ENCODE measurements around the gene TTC16.

The TTC16 gene

DNA sequence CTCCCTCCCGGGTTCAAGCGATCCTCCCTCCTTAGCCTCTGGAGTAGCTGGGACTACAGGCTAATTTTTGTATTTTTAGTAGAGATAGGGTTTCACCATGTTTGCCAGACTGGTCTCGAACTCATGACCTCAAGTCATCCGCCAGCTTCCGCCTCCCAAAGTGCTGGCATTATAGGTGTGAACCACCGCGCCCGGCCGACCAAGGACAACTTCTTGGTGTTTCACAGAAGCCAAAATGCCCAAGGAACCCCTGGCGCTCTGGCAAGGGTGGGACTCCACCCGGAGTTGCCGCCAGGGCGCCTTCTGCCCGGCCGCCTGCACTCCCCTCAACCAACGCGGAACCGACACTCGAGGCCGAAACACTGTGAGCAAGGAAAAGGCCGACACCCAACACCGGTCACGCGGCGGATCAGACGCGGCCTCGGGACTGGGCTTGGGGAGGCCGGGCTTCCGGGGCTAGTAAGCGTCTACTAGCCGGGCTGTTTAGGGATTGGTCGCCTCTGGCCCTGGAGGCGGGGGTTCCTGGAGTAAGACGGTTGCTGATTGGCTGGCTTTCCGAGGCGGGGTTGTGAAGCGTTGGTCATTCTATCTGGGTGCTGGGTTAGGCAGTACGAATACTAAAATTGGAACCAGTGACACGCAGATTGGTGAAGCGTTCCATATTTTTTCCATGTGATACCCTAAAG lies 16.8 kb upstream of the TTC16 start:
- peak; percentile 69 for DNase-seq (ENCODE audit: low spot score)

DNA sequence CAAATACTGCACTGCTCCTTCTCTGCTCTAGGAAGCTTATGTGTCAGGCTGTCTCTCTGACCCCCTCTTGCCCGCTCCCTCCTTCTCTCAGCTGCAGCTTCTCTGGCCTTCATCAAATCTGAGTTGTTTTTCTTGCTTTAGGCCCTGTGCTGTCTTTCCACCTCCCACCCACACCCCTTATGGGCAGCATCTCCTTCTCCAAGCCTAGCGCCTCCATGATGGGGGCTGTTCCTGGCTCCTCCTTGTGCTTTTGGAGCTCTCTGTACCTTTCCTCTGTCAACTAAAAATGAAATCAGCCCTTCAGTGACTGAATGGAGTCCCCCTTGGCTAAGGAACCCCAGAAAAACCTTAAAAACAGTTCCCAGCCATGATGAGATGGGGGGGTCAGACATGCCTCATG lies 15.7 kb upstream of the TTC16 start:
- DNase-seq (ENCODE audit: low spot score): no peak

DNA sequence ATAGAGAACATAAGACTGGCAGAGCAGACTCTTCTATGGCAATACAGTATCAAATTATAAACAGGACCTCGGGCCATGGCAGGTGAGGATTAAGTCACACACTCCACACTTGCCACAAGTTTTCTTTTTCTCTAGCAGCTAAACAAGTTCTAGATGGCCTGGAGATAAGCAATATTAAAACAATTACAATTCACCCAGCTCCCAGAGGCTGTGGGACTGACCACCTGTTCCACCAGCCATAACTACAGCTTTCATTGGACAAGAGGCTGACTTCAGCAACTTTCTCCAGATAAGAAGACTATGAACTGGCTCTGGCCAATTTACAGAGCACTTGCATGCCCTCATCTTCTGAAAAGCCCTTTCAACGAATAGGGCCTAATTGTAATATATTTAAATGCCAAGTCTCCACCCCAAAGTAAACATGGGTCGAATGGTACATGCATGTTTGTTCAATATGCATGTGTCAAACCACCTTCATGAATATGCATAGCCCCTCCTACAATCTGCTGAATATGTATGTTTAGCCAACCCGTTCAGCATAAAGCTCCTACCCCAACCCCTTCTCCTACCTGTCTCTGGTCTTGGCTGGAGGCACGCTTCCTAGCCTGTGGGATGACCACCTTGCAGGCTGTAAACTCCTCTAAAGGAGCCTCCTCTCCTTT lies 15.2 kb upstream of the TTC16 start:
- peak; percentile 56 for DNase-seq (ENCODE audit: low spot score)

DNA sequence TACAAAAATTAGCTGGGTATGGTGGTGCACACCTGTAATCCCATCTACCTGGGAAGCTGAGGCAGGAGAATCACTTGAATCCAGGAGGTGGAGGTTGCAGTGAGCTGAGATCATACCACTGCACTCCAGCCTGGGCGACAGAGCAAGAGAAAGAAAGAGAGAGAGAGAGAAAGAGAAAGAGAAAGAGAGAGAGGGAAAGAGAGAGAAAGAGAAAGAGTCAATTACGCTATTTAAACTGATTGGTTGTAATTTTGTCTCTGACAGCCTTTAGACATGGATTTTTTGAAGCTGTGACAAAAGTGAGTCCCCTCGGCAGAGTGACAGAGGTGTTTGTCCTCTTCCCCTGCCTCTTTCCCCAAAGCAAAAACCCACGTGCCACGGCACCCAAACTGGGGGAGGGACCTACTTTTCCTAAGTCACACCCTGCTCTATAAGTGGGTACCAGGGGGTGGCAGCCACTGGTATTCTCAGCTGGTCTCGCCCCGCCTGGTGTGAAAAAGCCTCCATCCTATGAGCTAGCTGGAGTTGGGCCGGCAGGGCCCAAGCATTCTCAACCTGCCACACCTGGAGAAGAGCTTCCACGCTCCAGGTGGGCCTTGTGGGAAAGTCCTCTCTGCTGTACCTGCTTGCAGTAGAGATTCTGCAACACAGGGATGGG lies 12.5 kb upstream of the TTC16 start:
- no peak for DNase-seq (ENCODE audit: low spot score)

DNA sequence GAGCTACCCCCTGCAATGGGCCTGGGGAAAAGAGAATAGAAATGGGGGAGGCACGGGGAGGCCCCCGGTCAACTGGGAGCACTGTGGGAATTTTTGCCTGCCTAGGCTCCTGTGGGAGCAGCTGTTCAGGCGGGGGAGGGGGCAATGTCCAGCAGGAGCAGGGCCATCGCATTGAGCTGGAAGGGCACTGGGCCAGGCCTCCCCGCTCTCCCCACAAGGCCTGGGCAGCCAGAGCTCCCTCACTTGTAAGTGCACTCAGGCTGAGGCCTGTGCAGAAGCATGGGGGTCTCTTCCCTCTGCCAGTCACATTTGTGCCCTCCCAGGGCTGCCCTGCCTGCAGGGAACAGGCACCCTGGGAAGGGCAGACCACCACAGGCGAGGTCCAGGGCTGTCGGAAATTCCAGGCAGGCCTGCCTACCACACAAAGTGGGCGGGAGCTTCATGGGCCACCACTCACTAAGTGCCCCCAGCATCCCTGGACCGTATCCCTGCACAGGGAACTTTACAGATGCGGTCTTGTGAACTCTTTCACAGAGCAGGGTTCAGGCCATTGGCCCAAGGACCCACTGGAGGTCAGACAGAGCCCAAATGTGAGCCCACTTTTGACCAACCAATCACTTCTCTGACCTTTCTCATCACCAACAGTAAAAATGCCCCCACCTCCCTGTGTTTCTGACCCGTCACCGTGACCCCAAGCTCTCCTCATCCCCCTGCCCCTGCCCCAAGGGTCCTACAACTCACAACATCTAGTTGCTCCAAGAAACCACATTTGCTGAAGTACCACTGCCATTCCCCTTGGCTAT lies 10.1 kb upstream of the TTC16 start:
- DNase-seq (ENCODE audit: low spot score): no peak

DNA sequence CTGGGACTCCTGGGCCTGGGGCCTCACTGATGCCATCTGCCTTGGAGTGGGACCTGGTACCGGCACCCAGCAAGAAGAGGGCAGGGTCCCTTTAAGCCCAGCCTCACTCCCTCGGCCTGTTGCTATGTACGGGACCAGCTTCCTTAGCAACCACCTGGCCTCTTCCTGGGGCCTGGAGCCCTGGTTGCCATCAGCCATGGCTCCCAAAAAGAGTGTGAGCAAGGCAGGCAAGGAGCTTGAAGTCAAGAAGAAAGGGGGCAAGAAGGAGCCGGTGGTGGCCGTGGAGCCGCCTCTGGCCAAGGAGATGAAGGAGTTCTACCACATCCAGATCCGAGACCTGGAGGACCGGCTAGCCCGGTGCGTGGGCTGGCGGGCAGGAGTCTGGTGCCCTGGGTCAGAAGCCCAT lies 9.0 kb upstream of the TTC16 start, which contains the start of gene CFAP157:
TSS of gene CFAP157 (plus strand) at position 153 of the 406 bp plus-strand sequence. CDS start at position 197, 44 bp downstream.
- no peak for DNase-seq (ENCODE audit: low spot score)

DNA sequence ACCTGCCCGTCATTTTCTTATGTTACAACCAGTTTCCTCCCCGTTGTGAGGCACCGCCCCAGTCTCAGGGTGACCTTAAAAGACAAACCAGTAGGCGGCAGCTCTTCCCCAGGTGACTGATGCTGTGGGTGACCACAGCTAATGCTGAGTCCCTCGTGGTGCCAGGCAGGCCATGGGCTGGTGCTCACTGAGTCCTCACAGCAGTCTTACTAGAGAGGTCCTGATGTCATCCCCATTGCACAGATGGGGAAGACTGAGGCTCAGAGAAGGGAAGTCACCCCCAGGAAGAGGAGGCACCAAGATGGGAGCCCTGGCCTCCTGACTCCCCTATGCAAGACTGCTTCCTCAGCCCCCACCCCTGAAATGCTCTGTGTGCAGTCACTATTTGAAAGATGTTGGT lies 8.1 kb upstream of the TTC16 start:
- peak; percentile 50 for DNase-seq (ENCODE audit: low spot score)

DNA sequence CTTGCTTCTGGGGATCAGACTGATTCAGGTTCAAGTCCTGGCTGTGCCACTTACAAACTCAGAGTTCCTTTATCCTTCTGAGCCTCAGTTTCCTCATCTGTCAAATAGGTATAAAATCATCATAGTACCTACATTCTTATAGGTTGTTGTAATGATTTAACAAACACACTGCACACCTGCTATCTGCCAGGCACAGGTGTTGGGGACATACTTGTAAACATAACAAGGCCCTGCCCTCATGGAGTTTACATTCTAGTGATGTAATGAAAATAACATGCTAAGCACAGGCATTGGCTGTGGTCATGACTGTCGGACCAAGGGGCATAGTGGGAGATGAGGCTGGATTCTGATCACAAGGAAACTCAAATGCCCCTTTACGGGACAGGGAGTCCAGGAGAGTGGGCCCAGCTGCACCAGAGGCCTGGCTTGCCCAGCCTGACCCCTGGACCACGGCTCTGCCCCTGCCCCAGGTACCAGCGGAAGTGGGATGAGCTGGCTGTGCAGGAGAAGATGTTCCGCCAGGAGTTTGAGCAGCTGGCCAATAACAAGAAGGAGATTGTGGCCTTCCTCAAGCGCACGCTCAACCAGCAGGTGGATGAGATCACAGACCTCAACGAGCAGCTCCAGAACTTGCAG lies 6.8 kb upstream of the TTC16 start:
- DNase-seq (ENCODE audit: low spot score): no peak

DNA sequence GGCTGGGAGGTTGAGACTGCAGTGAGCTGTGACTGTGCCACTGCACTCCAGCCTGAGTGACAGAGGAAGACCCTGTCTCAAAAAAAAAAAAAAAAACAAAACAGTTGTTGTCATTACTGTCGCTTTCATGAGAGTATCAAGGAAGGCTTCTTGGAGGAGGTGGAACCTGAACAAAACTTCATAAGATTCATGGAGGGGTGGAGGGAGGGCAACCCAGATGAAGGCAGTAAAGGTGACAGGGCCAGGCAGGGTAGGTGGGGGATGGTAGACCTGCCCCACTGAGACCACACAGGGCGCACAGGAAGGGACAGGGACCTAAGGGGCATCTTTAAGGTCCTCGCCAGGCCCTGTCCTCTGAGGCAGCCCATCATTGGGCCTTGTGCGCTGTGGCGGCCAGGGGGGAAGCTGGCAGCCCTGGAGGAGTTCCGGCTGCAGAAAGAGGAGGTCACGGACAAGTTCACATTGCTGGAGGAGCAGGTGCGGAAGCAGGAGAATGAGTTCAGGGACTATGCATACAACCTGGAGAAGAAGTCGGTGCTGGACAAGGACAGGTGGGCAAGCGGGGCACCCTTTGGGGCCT lies 5.6 kb upstream of the TTC16 start:
- DNase-seq (ENCODE audit: low spot score): no peak

DNA sequence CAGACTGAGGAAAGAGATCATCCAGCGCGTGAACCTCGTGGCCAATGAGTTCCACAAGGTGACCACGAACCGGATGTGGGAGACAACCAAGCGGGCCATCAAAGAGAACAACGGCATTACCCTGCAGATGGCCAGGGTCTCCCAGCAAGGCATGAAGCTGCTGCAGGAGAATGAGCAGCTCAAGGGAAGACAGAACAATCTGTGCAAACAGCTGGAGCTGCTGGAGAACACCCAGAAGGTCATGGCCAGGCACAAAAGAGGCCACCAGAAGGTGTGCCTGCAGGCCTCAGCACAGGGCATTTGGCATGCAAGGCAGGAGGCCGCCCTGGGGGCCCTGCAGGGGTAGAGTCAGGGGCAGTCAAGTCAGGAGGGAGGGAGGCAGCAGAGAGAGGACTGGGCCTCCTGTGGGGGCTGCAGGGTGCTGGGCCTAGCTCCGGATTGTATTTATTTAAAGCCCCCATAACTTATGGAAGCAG lies 4.6 kb upstream of the TTC16 start:
- peak; percentile 32 for DNase-seq (ENCODE audit: low spot score)

DNA sequence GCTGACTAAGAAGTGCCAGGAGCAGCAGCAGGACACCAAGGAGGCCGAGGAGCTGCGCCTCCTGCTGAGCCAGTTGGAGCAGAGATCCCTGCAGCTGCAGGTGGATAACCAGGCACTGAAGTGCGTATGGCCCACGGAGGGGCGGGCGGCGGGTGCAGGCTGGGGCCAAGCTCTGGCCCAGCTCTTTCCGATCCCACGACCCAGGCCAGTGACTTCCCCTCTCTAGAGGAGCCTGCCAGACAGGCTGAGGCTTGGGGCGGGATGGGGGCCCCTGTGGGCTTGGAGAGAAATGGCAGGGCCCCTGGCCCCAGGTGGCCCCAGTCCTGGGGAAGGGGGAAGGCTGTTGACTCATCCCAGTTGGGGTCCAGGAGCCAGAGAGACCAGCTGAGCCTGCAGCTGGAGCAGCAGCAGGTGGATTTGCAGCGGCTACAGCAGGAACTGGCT lies 4.0 kb upstream of the TTC16 start:
- no peak for DNase-seq (ENCODE audit: low spot score)

DNA sequence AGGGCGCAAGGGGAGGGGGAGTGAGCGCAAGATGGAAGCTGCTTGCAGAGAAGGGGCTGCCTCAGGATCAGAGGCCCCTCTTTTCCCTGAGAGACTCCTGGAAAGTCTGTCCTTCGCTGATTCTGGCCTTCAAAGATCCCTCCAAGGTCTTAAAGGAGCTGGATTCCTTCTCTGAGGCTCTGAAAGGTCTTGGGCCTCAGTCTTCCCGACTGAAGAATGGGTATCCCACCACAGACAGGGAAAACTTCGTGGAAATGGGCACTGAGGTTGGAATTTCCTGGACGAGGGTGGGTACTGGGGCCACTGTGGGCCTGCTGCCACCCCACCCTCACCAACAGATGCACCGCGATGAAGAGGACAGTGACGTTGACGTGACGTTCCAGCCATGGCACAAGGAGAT lies 3.5 kb upstream of the TTC16 start:
- no peak for DNase-seq (ENCODE audit: low spot score)

DNA sequence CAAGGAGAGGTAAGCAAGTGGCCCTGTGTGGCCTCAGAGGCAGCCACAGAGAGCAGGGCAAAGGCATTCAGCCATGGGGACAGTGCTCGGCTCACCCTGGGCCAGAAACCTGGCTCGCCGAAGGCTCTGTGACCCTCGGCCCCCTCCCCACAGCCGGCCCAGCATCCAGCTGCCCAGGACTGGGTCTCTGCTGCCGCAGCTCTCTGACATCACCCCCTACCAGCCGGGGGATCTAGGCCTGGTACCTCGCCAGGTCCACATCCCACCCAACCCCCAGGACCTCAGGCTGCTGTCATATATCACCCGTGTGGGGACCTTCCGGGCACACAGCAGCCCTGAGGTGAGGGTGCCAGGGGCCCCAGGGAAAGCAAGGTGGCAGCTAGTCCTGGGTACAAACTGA lies 3.0 kb upstream of the TTC16 start:
- no peak for DNase-seq (ENCODE audit: low spot score)

DNA sequence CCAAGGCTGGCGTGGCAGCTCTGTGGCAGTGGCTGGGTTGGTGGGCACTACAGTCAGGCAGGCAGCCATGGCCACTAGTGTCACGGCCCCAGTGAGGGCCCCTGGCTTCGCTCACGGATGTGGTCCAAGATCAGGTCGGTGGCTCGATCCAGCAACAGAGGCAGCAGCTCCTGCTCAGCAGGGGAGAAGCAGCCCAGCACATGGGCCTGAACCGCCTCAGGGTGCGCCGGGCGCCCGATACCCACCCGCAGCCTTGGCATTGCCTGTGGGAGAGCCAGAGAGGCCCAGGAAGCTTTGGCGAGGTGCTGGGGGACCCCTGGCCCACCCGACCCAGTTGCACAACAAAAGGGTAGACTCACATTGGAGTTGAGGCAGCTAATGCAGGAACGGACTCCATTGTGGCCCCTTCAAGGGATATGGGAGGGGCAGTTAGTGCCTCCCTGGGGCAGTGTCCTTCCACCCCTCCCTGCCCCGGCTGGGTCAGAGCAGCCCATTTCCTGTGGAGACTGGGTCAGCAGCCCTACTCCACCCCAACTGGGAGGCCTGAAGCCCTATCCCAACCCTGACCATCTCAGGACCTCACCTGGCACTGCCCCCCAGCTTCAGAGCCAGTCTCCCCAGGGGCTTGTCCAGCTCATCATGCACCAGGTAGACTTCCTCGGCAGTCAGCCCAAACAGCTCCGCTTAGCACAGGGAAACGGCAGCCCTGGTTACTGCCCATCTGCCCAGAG lies 1.7 kb upstream of the TTC16 start:
- no peak for DNase-seq (ENCODE audit: low spot score)

DNA sequence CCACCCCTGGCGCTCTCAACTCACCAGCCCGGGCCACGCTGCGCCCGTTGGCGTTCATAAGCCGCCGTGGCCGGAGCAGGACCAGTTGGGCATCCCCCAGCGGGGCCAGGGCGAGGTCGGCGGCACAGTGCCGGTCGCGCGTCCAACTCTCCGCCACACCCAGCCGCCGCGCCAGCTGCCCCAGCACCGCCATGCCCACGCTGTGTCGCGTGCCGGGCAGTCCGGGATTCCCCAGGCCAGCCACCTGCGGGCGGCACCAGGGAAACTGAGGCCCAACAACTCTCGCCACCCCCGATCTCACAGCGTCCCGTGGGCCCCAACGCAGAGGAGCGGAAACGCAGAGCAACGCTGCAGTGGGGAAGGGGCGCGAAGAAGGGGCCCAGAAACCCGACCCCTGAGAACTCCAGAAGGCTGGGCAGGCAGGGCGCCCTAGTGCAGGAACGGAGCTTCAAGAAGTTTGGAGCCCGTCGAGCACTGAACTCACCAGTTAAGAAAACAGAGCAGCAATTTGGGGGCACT lies 869 bp upstream of the TTC16 start:
- DNase-seq (ENCODE audit: low spot score): no peak

DNA sequence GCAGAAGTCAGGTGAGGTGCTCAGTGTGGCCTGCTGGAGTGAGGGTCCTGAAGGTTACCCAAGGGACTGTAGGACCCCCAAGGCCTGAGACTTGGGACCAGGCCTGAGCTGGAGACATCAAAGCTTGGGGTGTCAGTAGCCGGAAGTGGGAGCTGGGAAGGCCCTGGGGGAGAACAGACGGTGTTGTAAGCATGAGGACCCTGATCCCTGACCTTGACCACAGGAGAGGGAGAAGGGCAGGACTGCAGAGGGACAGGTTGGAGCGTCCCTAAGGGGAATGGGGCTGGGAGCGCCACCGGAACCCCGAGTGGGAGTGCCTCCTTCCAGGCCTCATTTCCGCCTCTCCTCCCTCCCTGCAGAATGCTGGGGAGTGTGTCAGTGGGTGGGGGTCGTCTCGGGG lies 533 bp downstream of the TTC16 start:
- DNase-seq (ENCODE audit: low spot score): no peak

DNA sequence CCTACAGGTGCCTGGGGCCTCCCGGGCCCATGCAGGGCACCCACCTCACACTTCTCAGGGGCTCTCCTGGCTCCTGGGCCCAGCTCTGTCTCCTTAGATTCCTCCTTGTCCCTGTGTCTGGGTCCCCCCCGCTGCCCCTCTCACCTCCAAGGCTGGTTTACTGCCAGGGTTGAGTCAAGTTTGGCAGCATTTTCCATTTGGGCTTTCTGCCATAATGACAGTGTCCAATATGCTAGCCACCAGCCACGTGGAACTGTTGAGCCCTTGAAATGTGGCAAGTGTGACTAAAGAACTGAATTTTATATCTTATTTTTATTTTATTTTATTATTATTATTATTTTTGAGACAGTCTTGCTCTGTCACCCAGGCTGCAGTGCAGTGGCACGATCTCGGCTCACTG lies 1.9 kb downstream of the TTC16 start:
- DNase-seq (ENCODE audit: low spot score): no peak

DNA sequence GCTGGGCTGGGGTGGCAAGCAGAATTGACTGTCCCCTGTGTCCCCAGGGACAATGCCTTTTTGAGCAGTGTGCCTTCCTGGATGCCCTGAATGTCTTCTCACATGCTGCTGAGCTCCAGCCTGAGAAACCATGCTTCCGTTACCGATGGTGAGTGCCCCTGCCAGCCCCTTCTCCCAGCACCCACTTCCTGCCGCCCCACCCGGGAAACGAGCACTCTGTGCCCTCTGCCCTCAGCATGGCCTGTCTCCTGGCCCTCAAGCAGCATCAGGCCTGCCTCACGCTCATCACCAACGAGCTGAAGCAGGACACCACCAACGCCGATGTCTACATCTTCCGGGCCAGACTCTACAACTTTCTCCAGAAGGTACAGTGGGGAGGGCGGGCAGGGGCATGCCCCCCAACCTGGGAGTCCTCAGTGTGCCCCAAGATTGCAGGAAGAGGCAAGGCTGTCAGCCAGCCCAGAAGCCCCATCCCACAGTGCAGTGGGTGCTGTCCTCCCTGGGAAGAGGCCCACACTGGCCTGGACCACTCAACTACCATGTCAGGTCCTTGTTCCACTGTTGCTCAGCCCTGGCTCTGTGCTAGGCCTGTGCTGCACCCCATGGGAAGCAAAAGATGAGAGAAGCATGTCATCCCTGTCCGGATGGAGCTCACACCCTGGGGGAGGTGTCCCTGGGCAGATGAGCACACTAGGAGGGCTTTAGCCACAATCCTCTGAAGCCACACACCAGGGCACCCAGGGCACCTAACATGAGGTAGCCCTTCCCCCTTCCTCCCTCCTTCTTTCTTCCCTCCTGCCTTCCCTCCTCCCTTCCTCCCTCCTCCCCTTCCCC lies 4.4 kb downstream of the TTC16 start:
- no peak for DNase-seq (ENCODE audit: low spot score)

DNA sequence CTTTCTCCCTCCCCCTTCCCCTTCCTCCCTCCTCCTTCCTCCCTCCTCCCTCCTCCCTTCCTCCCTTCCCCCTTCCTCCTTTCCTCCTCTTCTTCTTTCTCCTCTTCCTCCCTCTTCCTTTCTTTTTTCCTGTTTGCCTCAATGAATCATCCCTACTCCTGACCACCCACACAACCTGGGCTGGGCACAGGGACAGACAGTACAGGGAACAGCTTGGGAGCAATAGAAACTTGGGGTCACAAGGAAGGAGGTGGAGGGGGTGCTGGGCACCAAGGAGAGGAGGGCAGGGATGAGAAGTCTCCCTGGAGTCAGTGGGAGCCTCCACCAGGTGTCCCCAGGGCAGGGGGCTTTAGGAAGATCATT lies 5.0 kb downstream of the TTC16 start:
- no peak for DNase-seq (ENCODE audit: low spot score)

DNA sequence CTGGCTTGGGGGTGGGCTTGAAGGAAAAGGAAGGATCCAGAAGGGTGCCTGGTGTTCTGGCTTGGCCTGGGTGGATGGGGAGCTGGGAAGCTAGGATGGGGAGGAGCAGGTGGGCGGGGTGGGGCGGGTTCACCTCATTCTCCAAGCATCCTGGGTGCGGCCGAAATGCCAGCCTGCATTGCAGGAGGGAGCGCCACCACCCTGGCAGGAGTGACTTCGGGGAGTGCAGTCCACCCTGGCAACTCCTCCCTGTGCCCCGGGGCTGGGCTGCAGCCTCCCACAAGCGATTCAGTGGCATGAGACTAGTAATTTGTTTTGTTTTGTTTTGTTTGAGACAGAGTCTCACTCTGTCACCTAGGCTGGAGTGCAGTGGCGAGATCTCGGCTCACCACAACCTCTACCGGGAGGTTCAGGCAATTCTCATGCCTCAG lies 5.5 kb downstream of the TTC16 start:
- no peak for DNase-seq (ENCODE audit: low spot score)

Measured in NAMALWA (cell line).